ENCODE data around the gene KRT13. TPM values are rescaled to one million over a fixed set of nuclear protein-coding genes. Genes with fewer than 3 reads are reported as not detected.

Gene KRT13
- total and polyA plus RNA-seq, 9 of the 15 experiments (the other 6 are each of a cell fraction or from before 2014, with no cell fraction given) = 0.11 to 1.1 (median 0.24) TPM; not detected in 3

GRCh38 chr17:41551365-41551764 lies 46.0 kb upstream of the KRT13 start:
- H2AFZ ChIP-seq (ENCODE audit: low read depth, low read length) = no peak overlapping the region
- peaks cover 25 to 28% of the 10 kb centered on the region in 2 experiments; a peak in 4 of 5 replicates for H3K4me1 ChIP-seq (replicated peaks in 1 of 2; ENCODE audit: control insufficient read depth in 2 of 2, insufficient read depth in 2 of 2, low read length in 2 of 2)
- no peak overlapping the region for H3K4me2 ChIP-seq (ENCODE audit: insufficient read depth, low read length)
- no peak overlapping the region for H3K27ac ChIP-seq (ENCODE audit: extremely low read depth, low read depth, low read length)
- peaks cover 7 to 14% of the 10 kb centered on the region in 2 experiments for H3K27me3 ChIP-seq (ENCODE audit: control insufficient read depth in 2 of 2, insufficient read depth in 2 of 2, low read length in 2 of 2)
- H3K9me1 ChIP-seq (ENCODE audit: control insufficient read depth, insufficient read depth, low read length) = no peaks in the 10 kb centered on the region
- no peak overlapping the region for H3K4me3 ChIP-seq
- H4K20me1 ChIP-seq (replicated peaks; ENCODE audit: control insufficient read depth, insufficient read depth, low read length) = no peaks in the 10 kb centered on the region
- H3K79me2 ChIP-seq (ENCODE audit: control insufficient read depth, insufficient read depth, low read length) = no peaks in the 10 kb centered on the region
- intact Hi-C loops (cut with micrococcal nuclease) = no loop called here
- BruUV-seq (replicated peaks) = no TSS peak
- POLR2A ChIA-PET = interaction anchor here (1.2 to 3.1 kb wide), 2 partner anchors 9 to 89 kb away, joined by 4 to 12 read pairs; no protein-coding TSS in a partner anchor
- in situ Hi-C loops (cut with MboI) = loop anchor here (5.0 kb wide), 1 partner anchor 91 kb away; no protein-coding TSS in a partner anchor
- 39% methylated on average over 4 of the region's 5 CpGs for WGBS (ENCODE audit: insufficient coverage, low coverage, missing lambda C conversion rate)
- H3K9me3 ChIP-seq (replicated peaks; ENCODE audit: control insufficient read depth, insufficient read depth, low read depth, low read length) = no peaks in the 10 kb centered on the region
- CTCF ChIA-PET (ENCODE audit: low intra/inter-chr PET ratio) = interaction anchor here (5.3 kb wide), 1 partner anchor 112 kb away, joined by 135 read pairs; no protein-coding TSS in a partner anchor
- no peaks in the 10 kb centered on the region for H3K36me3 ChIP-seq (ENCODE audit: control insufficient read depth, insufficient read depth, low read length)
- DNase-seq (ENCODE audit: extremely low read depth in 1 of 4, low spot score in 3 of 4) = no peak
- FAIRE-seq = no peak
- no peak for ATAC-seq
- no peak for TF ChIP-seq RB1 (IDR thresholded peaks at IDR 0.05; ENCODE audit: low read depth)
- TF ChIP-seq KLF10 (CRISPR knock-in tag; IDR thresholded peaks at IDR 0.05) = no peak
- TF ChIP-seq NFE2L1 (tag; IDR thresholded peaks at IDR 0.05; ENCODE audit: borderline replicate concordance, low read depth) = no peak
- no peak for TF ChIP-seq HDAC6 (IDR thresholded peaks at IDR 0.05; ENCODE audit: low read depth, low read length)
- TF ChIP-seq FUS (optimal IDR thresholded peaks at IDR 0.05; ENCODE audit: low read depth, low read length) = no peak
- no peak for TF ChIP-seq NR2C2 (CRISPR knock-in tag; IDR thresholded peaks at IDR 0.05)
- no peak for TF ChIP-seq NR2C2 (tag; IDR thresholded peaks at IDR 0.05)
- no peak for TF ChIP-seq NCOR1 (IDR thresholded peaks at IDR 0.05)
- TF ChIP-seq ESRRB (CRISPR knock-in tag; IDR thresholded peaks at IDR 0.05; ENCODE audit: borderline replicate concordance) = no peak
- no peak for TF ChIP-seq ZFP36 (IDR thresholded peaks at IDR 0.05; ENCODE audit: low read depth, low read length, partially characterized antibody)
- TF ChIP-seq KLF6 (CRISPR knock-in tag; IDR thresholded peaks at IDR 0.05; ENCODE audit: borderline replicate concordance) = no peak
- TF ChIP-seq ZFP1 (CRISPR knock-in tag; IDR thresholded peaks at IDR 0.05) = no peak
- no peak for TF ChIP-seq ZNF175 (CRISPR knock-in tag; IDR thresholded peaks at IDR 0.05; ENCODE audit: low read depth)
- TF ChIP-seq SMC3 (conservative IDR thresholded peaks at IDR 0.05; ENCODE audit: insufficient read depth, low read depth, low read length) = no peak
- TF ChIP-seq ATF2 (CRISPR knock-in tag; IDR thresholded peaks at IDR 0.05) = no peak
- no peak overlapping the region for H3K9ac ChIP-seq (ENCODE audit: insufficient read depth in 1 of 2, low read depth in 2 of 2, low read length in 2 of 2)
